Measurements from ENCODE around the gene RNF111. TPM values are rescaled to one million over a fixed set of nuclear protein-coding genes. Genes with fewer than 3 reads are reported as not detected.

Gene RNF111
- total RNA-seq, 1 experiment from 2014 or later: 61.0 TPM

Other genes with a start within 250 kb of the RNF111 start
- gene ADAM10, start 238.0 kb upstream of the RNF111 start, total RNA-seq (2014; rRNA removed; shearing (Covaris generic); ENCODE audit: low replicate concordance): 122 and 130 TPM in 2 replicates
- gene MINDY2, start 216.4 kb upstream of the RNF111 start, total RNA-seq (2014; rRNA removed; shearing (Covaris generic); ENCODE audit: low replicate concordance): 10.9 and 11.4 TPM in 2 replicates
- gene SLTM, start 54.0 kb upstream of the RNF111 start, total RNA-seq (2014; rRNA removed; shearing (Covaris generic); ENCODE audit: low replicate concordance): 119 and 153 TPM in 2 replicates
- 35.4 and 65.2 TPM in 2 replicates for gene CCNB2, start 117.5 kb downstream of the RNF111 start, total RNA-seq (2014; rRNA removed; shearing (Covaris generic); ENCODE audit: low replicate concordance)
- not detected in 2 replicates for gene LDHAL6B, start 219.2 kb downstream of the RNF111 start, total RNA-seq (2014; rRNA removed; shearing (Covaris generic); ENCODE audit: low replicate concordance)